Activated T-cell treated with anti-CD3 and anti-CD28 coated beads, Interleukin-2, amount 50 U/mL, for 48 hours (primary cell): Measurements from ENCODE around the gene OLFML2A.

Source experiments
- DNase-seq, 2 experiments: peaks; one replicate each; pipeline ENCODE4 v3.0.0-alpha.2; 2020

The OLFML2A gene

DNA sequence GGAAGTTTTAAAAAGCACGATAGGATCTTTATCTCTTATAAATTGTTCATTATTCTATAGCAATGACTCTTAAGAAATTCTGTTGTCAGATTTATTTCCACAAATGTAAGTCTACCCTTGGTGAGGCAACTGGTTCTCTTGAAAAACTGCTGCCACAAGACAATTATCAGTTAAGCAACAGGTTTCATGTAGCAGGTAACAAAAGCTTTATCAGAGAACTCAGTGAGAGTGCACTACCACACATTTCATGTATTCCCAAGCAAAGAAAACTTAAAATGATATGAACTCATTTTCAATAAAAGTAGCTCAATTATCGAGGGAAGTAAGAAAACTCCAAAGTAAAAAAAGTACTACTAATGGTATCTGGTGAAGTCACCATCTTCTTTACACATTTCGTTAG is 15.2 kb upstream of the OLFML2A start:
- DNase-seq: no peak

DNA sequence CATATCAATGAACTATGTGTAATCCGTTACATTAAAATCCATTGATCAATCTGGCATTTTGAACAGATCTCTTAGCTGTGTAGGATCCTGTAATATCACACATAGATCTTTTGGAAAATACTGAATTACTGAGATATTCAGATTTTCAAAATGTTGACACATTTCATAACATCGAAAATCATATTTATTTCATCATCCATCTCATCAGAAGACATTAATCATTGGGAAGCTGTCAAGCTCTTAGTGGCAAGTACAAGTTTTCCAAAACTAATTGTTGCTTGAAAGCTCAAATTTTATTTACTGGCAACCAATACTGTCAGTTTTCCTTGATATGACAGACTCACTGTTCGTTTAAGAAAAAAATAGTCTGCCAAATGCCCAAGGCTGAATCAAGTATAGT is 14.3 kb upstream of the OLFML2A start:
- no peak for DNase-seq

DNA sequence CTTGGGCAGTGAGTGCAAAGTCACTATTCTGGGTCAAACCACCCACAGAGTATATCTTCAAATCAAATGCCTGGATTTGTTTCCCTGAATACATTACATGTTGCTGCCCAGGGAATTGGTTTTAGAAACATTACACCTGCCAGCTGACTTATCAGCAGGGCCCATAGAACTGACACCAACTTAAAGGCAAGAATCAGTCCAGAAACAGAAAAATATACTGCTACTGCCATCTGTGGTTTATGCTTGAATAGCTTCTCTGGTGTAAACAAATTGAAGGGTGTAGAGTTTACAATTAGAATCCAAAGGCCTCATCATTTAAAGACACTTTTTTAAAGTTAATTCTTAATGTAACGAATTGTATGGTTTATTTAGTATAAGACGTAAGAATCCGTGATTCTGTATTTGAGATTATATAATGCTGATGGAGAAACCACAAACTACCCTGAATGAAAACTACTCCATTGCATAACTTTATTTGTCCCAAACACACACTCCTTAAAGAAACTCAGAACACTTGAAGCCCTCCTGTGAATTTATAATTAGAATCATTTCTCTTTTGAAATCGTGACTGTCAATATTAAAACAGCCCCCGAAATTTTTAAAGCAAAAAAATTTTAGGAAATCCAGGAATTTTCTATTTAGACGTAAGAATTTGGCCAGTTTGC is 12.0 kb upstream of the OLFML2A start:
- no peak for DNase-seq

DNA sequence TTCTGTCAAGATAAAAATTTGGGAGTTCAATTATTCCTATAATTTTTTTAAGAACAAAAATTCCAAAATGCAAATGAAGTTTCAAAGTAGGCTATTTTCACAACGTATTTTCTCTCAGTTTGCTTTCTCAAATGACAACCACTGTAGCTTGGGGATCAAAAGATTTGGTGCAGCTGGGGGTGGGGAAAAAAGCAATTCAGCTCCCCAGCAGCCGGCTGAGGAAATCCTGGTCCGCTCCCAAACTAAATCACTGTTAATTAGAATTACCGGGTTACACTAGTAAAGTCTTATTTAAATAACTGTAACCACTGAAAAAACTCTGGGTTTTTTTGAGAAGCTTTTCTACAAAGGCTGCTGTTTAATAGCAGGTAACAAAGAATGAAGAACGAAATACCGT is 11.5 kb upstream of the OLFML2A start:
- no peak for DNase-seq

DNA sequence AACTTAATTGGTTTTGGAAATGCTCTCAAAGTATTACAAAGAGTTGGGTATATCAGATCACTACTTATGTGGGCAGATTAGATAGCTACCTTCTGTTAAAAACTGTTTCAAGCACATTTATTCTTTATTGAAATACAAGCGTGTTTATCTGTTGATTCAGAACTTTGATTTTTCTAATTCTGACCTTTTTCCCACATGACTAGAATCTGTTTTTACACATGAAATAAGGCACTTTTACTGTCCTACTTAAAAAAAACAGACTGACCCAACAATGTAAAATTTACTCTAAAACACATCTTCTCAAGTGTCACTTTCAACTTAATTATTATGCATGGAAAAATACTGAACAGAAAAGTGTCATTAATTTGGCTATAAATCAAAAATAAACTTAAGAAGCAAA is 10.6 kb upstream of the OLFML2A start:
- DNase-seq: no peak

DNA sequence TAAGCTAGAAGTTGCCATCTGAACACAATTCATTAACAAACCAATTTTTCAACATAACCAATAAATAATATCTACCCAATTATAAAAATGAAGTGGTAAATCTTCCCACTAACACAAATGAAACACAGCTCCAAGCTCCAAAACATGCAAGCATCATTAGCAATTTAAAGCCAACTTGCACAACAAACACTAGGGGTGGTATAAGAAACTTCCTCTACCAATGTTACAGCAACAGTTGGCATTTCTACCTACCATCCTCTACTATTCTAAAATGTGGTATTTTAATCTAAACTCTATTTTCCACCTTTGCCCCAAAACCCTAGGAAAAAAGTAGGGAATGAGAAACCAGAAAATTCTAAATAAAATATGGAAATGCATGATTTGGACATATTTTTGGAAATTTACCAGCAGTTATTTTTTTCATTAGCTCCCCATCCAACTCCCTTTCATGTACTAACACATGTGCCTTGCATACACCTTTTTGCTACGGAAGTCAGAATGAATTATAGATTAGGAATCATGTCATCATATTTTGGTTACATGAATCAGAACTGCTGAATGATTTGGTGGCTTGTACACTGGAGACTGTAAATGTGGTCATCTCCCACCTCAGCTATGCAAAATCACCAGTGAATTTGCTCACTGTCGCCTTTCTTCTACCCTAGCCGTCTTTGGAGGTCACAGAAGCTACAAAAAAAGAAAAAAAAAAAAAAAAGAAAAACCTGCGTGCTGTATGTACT is 9.9 kb upstream of the OLFML2A start:
- no peak for DNase-seq

DNA sequence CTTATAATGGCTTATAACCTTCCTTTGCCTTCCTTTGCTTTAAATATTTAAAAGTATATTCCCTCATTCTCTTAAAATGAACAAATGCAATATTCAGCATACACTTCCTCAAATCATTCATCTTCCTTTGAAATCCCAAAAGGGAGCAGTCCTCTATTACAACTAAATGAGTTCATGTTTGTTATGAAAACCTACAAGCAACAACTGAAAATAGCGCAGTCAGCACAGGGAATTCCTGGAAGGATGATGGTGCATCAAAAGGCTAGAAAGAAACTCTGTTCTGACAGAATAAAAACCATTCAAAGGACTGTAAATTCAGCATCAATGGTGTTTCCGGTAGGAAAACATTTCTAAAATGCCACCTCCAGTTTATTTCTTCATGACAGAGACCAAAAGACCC is 9.1 kb upstream of the OLFML2A start:
- no peak for DNase-seq

DNA sequence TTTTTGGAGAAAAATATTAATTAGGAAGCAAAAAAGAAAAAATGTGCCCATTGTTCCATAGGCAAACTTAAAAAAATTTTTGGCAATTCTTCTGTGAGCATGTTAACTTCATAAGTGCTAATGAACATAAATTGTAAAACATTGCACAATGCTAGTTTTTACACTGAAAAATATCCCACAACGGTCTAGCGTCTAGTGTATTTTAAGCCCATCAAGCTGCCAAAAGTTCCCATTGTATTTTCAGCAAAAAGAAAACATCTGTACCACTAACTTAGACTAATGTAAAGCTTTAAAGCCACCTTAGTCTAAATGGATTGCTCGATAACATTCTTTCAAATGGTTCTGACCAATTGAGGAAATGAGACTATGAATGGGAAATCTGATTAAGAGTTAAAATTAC is 8.6 kb upstream of the OLFML2A start:
- no peak for DNase-seq

DNA sequence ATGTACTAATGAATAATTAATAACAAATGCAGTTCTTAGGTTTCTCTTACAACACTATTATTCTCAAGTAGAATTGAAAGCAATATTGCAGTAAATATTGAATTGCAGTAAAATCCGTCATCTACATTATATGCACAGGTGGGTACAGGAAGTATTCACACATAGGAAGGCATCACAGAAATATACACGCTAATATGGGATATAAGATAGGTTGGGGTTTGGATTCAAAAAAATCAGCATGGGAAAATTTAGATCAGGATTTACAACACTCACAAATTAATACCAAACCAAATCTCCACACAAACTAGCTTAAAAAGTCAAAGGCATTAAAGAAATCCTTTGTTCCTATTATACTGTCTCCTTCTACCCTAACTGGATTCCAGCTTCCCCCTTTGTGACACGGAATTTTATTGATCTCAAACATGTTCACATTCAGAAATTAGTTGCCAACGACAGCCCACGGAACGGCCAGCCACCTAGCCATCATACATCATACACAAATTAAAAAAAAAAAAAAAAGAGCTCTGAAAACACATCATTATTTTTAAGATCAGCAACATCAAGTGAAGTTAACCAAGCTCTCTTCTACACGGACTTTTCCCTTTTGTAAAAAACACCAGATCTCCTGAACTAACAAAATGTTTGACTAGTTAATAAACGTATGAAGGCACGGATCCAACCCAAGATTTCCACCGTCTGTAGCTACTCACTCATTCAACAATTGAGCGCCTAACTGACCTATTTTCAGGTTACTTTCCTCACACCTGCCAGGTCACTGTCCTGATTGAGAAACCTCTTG is 8.0 kb upstream of the OLFML2A start:
- no peak for DNase-seq

DNA sequence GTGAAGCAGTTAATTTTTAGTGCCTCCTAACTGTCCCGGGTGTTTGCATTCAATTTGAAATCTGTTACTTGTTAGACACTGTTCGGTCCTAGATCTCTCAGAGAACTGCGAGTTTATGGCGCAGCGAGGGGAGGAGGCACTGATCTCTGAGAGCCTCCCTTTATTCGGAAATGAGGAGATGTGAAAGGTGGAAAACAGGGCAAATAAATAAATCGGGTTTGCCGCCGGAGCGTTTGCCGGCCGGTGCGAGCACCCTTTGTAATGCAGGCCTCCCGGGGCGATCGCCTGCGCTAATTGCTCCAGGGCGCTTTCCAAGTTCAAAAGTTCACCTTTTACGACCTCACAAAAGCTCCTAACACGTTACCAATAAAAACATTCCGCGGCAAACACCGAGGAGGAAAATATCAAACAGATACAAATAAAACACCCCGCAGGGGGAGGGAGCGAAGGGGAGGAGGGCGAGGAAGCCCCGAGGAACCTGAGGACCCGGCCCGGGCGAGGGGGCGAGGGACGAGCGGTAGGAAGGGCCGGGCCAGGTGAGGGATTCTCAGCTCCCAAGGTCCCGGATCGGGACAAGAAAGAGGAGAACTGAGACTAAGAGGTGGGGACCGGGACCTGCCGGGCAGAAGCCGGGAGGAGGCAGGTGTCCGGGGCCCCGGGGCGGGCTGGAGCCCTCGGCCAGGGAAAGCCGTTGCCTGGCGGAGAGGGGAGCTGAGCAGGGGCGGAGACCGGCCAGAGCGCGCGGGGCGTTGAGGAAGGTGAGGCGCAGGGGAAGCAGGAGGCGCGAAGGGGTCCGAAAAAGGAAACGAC is 7.2 kb upstream of the OLFML2A start:
- DNase-seq: peak; percentile 41 to 49

DNA sequence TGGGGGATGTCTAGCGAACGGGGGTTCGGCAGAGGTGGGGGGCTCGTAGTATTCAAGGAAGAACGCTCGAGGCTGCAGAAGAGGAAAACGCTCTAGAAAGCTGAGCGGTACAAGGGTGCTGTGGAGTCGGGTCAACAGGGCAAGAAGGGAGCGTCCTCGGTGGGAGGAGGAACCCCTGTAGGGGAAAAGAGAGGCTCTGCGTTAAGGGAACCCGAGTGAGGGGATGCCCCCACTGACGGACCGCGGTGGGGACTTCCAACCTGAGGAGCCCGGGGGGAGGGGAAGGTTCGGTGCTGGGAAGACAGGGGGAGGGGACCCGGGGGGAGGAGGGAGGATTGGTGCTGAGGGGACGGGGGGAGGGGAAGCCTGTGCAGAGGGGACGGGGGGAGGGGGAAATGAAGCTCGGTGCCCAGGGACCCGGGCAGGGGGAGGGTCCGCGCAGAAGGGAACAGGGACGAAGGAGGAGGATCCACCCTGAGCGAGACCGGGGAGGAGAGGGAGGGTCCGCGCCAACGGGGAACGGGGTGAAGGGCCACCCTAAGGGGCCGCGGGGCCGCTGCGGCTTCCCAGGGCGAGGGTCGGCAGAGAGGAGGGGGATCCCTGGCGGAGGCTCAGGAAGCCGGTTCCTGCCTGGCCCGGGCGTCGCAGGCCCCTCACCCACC is 6.4 kb upstream of the OLFML2A start:
- DNase-seq: no peak

DNA sequence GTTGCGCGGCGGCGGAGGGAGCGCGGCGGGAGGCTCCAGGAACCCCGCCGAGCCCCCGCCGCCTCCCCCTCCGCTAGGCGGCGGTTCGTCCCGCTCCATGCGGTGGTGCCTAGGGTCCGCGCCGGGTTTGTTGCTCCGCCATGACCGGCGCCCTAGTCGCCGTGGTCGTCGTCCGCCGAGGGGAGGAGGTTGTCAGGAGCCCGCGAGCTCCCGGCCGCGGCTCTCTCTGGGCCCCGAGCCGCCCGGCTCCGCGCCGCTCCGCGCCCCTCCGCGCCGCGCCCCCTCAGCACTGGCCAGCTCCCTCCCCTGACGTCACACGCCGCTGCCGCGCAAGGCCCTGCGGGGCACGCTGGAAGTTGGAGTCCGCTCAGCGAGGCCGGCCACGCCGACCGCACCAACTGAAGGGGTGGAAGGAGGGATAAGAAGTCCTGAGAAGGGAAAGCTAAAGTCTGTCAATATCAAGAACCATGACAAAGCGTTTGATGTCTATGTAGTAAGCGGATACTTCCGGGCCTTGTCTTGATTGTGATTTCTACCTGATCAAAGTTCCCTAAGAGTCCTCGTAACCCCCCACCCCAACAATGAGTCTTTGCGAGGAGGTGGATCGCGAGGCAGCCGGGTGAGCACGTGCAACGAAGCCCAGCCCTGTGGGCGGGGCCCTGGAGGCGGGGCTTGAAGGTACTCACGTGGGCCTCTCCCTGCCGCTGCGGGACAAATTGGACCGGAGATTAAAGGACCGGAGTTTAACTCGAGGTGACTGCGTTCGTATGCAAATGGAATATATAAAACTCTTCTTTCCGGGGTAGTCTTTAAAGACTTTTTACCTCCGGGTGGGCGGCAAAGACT is 5.7 kb upstream of the OLFML2A start, which contains the start of gene NR6A1:
TSS of gene NR6A1 (minus strand) at position 291 of the 846 bp plus-strand sequence.
- peak; percentile 96 for DNase-seq

DNA sequence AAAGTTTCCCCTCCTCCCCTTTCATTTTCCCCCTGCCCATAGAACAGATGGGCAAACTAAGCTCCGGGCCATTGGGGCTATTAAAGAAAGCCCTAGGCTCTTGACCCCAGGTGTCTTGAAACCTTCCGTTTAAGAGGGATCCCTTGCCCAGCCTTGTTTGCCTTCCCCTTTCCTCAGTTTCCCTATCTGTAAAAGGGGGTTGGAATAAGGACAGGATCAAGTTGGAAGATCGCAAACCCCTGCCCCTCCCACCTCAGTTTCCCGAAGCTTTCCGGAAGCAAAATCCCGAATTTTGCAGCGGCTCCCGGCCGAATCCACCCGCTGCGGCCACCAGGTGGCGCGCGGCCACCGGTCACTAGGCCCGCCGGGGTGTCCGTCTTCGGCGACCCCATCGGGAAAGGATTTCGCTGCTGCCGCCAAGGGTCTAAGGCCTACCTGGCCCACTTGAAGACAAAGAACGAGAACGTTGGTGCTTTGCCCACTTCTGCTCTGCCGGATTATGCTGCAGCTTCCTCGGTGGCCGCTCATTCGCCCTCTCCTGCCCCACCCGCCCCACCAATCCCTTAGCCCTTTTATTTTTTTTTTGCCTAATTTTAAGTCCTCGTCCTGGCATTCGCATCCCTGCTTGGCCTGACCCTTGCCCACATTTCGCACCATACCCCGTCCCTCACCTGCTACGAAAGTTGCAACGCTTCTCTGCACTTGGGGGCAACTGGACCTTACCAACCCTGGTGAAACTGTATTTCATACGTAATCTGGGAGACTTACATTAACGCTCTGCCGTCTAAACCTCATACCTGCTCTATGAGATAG is 4.9 kb upstream of the OLFML2A start:
- DNase-seq: peak; percentile 60 to 64

DNA sequence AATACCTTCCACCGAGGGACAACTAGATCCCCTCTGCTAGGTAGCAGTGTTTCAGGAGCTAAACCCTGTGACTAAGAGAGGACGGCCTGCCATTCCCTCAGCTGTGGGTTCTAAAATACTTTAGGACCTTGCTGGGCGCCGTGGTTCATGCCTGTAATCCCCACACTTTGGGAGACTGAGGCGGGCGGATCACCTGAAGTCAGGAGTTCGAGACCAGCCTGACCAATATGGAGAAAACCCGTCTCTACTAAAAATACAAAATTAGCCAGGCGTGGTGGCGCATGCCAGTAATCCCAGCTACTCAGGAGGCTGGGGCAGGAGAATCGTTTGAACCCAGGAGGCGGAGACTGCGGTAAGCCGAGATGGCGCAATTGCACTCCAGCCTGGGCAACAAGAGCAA is 4.1 kb upstream of the OLFML2A start:
- peak in 1 of 2 experiments; percentile 12 for DNase-seq

DNA sequence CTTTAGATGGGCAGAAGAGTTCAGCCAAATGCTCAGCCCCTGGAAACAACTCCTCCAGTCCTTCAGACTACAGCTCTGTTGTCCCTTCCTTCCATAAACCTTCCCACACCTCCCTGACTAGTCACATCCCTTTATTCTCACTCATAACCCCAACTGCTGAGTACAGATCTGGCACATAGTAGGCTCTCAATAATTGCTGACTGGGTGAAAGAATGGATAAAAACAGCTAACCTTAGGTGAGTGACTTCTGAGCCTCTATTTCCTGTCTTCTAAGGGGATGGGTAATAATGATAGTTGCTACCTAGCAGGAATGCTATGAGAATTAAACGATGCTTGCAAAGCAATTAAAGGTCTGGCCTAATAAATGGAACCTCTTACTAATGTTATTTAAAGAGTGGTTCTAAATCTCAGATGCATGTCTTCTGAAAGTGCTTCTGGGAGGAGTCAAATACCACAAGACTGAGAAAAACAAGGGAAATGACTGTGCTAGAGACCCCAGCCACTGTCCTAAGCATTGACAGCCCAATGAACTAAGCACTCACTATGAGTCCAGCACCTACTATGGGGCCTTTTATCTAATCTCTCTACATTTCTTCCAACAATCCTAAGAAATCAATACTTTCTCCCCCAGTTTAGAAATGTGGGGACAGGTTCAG is 3.3 kb upstream of the OLFML2A start:
- DNase-seq: peak in 1 of 2 experiments; percentile 10

DNA sequence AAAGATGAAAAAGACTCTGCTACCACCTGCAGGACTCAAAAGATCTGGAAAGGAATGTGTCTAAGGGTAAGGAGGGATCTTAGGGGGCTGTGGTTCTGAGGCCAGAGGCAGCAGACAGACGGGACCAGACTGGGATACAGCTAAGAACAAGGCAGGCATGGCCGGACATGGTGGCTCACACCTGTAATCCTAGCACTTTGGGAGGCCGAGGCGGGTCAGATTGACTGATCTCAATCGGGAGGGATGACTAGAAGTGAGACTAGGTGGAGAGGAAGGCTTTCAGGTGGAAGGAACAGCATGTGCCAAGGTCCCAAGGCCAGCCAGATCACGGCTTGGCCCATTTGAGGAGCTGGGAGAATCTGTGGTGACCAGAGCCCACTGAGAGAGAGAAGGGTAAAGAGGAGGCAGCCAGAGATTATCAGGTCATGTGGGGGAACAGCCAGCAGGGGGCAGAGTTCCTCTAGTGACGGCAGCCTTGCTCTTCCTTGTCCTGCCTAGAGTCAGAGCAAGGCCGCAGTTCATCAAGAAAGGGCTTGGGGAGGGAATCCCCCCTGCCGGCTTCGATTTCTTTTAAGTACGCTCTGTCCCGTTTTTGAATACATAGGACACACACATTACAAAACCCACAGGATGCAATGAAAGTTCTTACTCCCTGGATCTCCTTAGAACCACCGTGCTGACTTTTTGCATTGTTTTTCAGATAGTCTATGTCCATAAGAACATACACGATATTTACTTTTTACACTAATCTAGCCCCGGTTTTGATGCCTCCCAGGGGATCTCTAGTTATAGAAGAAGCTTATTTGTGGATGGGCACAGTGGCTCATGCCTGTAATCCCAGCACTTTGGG is 2.6 kb upstream of the OLFML2A start:
- DNase-seq: peak; percentile 88 to 92

DNA sequence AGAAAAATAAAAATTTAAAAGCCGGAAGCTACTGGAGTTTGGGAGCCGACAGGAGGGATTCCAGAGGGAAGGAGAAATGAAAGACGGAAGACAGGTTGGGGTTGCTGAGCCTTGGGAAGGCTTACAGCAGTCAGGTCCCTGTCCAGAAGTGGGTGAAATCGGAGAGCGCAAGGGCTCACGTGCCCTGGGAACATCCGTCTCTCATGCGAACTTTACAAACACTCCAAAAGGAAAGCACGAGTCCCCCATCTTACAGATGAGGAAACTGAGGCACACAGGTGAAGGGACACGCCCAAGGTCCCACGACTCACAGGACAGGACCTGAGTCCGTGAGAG is 347 bp upstream of the OLFML2A start:
- no peak for DNase-seq

DNA sequence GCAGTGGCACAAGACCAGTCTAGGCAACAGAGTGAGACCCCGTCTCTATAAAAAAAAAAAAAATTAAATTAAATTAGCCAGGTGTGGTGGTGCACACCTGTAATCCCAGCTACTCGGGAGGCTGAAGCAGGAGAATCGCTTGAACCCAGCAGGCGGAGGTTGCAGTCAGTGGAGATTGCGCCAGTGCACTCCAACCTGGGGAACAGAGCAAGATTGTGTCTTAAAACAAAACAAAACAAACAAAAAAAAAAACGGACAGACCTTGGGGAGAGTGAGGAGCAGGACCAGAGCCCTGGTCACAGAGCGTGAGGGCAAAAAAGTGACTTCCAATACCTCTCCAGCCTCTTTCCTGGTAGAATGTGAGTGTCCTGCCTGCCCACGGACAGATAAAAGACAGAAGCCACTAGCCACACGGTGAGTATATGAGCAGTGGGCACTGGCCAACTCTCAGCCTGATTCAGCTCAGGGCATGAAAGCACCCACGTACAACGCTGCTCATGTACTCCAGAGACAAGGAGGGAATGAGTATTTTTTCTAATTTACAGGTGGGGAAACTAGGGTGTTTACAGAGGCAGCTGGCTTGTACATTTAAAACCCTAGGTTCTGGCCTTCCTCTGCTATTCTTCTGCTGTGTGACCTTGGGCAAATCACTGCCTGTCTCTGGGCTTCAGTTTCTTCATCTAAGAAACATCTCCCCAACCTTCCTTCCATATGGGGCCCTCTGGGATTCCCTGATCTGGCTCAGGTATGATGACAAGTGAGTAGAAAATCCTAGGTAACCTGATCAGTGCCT is 1.8 kb downstream of the OLFML2A start:
- peak in 1 of 2 experiments; percentile 11 for DNase-seq
